Posterior cingulate gyrus (tissue), 11 donors: ENCODE data around the gene CHST12.

Experiments used
- DNase-seq, 10 donors: peaks; one replicate each; pipeline versions ENCODE4 v3.0.0 to v3.0.0-alpha.2; 2020 to 2021; ENCODE audit warnings: mixed read lengths in 3 of 10
- intact Hi-C: fragments of 100-400 bp; cut with DNase I; formaldehyde crosslinking; loops from one replicate; pipeline ENCODE4 v1.15.1; 2023

The CHST12 gene

DNA sequence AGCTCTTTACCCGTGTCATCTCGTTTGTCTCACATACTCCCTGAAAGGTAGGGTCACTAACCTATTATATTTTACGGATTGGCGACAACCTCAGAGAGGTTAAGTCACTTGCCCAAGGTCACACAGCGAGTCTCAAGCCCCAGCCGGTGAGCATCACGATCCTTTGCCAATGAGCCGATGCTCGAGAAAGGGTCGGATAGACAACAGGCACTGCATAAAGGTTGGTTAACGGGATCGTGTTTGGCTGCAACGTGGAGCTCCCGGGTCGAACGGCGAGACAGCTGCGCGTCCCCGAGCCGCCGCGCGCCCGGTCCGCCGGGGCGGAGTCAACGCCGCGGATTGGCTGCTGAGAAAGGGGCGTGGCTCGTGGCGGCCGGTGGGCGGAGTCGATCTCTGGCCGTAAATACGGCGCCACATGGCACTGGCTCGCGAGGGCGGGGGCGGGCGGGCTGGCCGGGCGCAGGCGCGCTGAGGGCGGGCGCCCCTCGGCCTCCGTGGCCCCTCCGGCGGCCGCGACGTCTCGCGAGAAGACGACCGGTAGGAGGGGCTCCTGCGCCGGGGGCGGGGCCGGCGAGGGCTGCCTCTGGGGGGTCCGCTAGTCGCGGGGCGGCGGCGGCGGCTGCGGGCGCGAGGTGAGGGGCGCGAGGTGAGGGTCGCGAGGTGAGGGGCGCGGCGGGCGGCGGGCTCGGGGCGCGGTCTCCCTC is at the start of gene CHST12:
Gene CHST12 (plus strand): TSS at position 598 of the 704 bp plus-strand sequence. CDS start 29,029 bp downstream, outside the sequence.
- peak; percentile 89 to 99 (median 94) for DNase-seq
- intact Hi-C loops, result no loop called here

GRCh38 chr7:2353936-2354185 is 49.5 kb upstream of the CHST12 start:
- intact Hi-C loops, result loop anchor here (2.0 kb wide), 1 partner anchor 51 kb away; no protein-coding TSS in a partner anchor
- peak; percentile 84 to 98 (median 90) for DNase-seq

GRCh38 chr7:2354186-2354938 is 49.0 kb upstream of the CHST12 start, which contains the start of gene EIF3B:
Gene EIF3B (plus strand): TSS chr7:2354827. CDS start chr7:2354922, 95 bp downstream.
- intact Hi-C loops, result loop anchor here (2.0 kb wide), 1 partner anchor 50 kb away; no protein-coding TSS in a partner anchor
- peak; percentile 78 to 98 (median 82) for DNase-seq

GRCh38 chr7:2354939-2355704 is 48.3 kb upstream of the CHST12 start:
- DNase-seq, result peak in 2 of 10 donors; percentile 19 to 80
- intact Hi-C loops, result loop anchor here (2.0 kb wide), 1 partner anchor 50 kb away; no protein-coding TSS in a partner anchor

- no peak for DNase-seq
- intact Hi-C loops, result loop anchor here (2.0 kb wide), 1 partner anchor 49 kb away; no protein-coding TSS in a partner anchor
These were observed 47.8 kb upstream of the CHST12 start for GRCh38 chr7:2355705-2356008.

GRCh38 chr7:2357165-2357564 is 46.2 kb upstream of the CHST12 start:
- intact Hi-C loops, result no loop called here
- DNase-seq, result peak in 1 of 10 donors; percentile 31

DNA sequence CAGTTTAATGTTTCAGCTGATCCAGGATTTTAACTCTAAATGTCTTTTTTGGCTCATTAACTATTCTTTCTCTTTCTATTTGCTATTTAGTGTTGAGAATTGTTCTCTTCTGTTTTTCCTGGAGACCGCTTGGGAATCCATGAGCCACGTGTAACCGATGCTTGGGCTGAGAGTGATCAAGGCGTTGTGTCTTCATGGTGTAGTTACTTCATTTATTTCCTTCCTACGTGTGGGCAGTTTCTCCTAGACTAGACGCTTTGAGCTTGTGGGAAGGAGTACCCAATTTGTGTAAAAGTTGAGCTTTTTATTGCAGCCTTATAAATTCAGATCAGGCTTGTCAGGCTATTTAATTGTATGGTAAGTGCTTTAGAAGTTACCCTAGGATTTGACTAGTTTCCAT is 45.8 kb upstream of the CHST12 start:
- no peak for DNase-seq
- intact Hi-C loops, result no loop called here

DNA sequence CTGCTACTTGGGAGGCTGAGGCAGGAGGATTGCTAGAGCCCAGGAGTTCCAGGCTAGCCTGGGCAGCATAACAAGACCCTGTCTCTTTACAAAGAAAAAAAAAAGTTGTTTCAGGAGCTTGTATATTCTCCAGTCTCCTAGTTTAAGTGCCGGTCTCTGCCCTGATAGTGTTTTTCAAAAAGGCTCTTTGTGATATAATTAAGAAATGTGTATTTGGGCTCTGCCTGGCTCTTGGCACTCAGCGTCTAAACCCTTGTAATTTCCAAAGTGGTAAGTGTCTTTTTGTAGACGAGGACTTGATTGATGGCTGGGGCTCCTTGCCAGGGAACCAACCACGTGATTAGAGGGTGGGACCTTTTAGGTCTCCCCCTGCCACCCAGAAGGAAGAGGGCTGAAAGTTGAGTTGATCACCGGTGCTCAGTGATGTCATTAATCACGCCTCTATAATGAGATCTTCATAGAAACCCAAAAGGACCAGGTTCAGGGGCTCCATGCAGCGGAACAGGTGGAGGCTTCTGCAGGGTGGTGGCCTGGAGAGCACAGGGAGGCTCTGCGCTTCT is 44.4 kb upstream of the CHST12 start:
- no peak for DNase-seq
- intact Hi-C loops, result no loop called here

GRCh38 chr7:2359610-2360009 is 43.8 kb upstream of the CHST12 start:
- intact Hi-C loops, result no loop called here
- no peak for DNase-seq

- peak in 1 of 10 donors; percentile 55 for DNase-seq
- intact Hi-C loops, result no loop called here
These were observed 42.6 kb upstream of the CHST12 start for GRCh38 chr7:2360796-2361195.

GRCh38 chr7:2362385-2363088 is 40.9 kb upstream of the CHST12 start:
- intact Hi-C loops, result no loop called here
- peak in 1 of 10 donors; percentile 54 for DNase-seq

- intact Hi-C loops, result no loop called here
These were observed 34.3 kb upstream of the CHST12 start for GRCh38 chr7:2369139-2369538.

GRCh38 chr7:2371329-2371728 is 32.1 kb upstream of the CHST12 start:
- intact Hi-C loops, result no loop called here
- peak in 1 of 10 donors; percentile 57 for DNase-seq

More at GRCh38 chr7:2369139-2369538, 34.3 kb upstream of the CHST12 start:
- peak in 1 of 10 donors; percentile 52 for DNase-seq

GRCh38 chr7:2372724-2373123 is 30.7 kb upstream of the CHST12 start:
- intact Hi-C loops, result no loop called here
- peak in 1 of 10 donors; percentile 43 for DNase-seq

GRCh38 chr7:2373124-2373556 is 30.3 kb upstream of the CHST12 start:
- no peak for DNase-seq
- intact Hi-C loops, result no loop called here

DNA sequence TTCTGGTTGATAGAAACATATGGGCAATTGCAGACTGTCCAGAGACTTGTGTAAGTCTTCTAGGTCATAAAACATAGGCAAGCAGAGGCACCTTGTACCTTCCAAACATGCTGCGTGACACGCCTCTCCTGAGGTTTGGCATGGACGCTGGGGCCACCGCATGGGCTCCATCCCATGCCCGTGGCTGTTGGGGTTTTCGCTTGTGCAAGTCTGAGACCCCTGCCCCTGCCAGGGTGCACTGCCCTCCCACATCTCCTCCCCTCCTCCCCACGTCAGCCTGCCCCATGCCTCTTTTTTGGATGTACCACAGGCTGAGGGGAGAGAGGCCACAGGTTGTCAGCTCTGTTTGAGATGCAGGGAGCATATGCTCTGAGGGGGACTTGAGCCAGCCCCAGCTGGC is 29.8 kb upstream of the CHST12 start:
- DNase-seq, result no peak
- intact Hi-C loops, result no loop called here

GRCh38 chr7:2374401-2374800 is 29.0 kb upstream of the CHST12 start:
- DNase-seq, result no peak
- intact Hi-C loops, result no loop called here

- no peak for DNase-seq
- intact Hi-C loops, result no loop called here
These were observed 28.3 kb upstream of the CHST12 start for GRCh38 chr7:2374830-2375728.
